GM23338 (cell line): ENCODE results near the gene PYURF.

Source experiments
- EZH2 ChIP-seq: fragments of 200-600 bp; sonication (generic); IDR thresholded peaks from one replicate; pipeline ENCODE4 v1.8.0; 2017; ENCODE audit warnings: antibody characterized with exemption, mild to moderate bottlenecking, low read depth; ENCODE audit not compliant: unreplicated experiment
- EZH2phosphoT487 ChIP-seq: fragments of 200-600 bp; sonication (generic); IDR thresholded peaks from one replicate; pipeline ENCODE4 v1.8.1; 2018; ENCODE audit warnings: antibody characterized with exemption; ENCODE audit not compliant: unreplicated experiment
- JUNB ChIP-seq: IDR thresholded peaks from one replicate; pipeline ENCODE4 v1.6.1; 2016; ENCODE audit warnings: antibody characterized with exemption; ENCODE audit not compliant: unreplicated experiment
- NANOG ChIP-seq: IDR thresholded peaks from 2 replicates; pipeline ENCODE4 v1.6.1; 2016; ENCODE audit warnings: antibody characterized with exemption, borderline replicate concordance
- POLR2AphosphoS5 ChIP-seq: IDR thresholded peaks from 2 replicates; pipeline ENCODE4 v1.6.1; 2016; ENCODE audit warnings: antibody characterized with exemption, low read depth
- STAT1 ChIP-seq: IDR thresholded peaks from one replicate; pipeline ENCODE4 v1.6.1; 2016; ENCODE audit warnings: antibody characterized with exemption; ENCODE audit not compliant: unreplicated experiment
- ZNF114 ChIP-seq: fragments of 250-450 bp; sonication (Bioruptor Pico); IDR thresholded peaks from 2 replicates; pipeline ENCODE4 v1.5.0; 2020; ENCODE audit warnings: mild to moderate bottlenecking, moderate library complexity
- TF ChIP-seq, protein P1 (sequence below), 2 experiments: fragments of 200-600 bp in 1 of 2; sonication (generic) in 1 of 2; conservative IDR thresholded peaks; 2 replicates each; pipeline versions ENCODE4 v1.5.1 to v1.6.1; 2016 to 2017; ENCODE audit warnings: antibody characterized with exemption in 2 of 2, low read depth in 2 of 2, mild to moderate bottlenecking in 2 of 2, moderate library complexity in 1 of 2
- TF ChIP-seq, protein P2 (sequence below): IDR thresholded peaks from one replicate; pipeline ENCODE4 v1.6.1; 2018; ENCODE audit warnings: antibody characterized with exemption; ENCODE audit not compliant: unreplicated experiment
- TF ChIP-seq, protein P3 (sequence below): IDR thresholded peaks from 2 replicates; pipeline ENCODE4 v1.6.1; 2016; ENCODE audit warnings: antibody characterized with exemption

DNA sequence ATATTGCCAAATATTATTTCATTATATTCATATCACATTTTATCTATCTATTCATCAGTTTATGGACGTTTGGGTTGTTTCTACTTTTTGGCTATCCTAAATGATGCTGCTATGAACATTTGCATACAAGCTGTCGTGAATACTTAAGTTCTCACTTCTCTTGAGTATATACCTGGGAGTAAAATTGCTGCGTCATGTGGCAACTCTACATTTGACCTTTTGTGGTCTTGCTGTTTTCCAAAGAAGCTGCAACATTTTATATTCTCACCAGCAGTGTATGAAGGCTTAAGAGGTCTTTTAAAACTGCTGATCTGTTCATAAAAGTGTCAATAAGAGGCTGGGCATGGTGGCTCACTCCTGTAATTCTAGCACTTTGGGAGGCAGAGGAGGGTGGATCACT is 5.8 kb downstream of the PYURF start:
- TF ChIP-seq, protein P1, sequence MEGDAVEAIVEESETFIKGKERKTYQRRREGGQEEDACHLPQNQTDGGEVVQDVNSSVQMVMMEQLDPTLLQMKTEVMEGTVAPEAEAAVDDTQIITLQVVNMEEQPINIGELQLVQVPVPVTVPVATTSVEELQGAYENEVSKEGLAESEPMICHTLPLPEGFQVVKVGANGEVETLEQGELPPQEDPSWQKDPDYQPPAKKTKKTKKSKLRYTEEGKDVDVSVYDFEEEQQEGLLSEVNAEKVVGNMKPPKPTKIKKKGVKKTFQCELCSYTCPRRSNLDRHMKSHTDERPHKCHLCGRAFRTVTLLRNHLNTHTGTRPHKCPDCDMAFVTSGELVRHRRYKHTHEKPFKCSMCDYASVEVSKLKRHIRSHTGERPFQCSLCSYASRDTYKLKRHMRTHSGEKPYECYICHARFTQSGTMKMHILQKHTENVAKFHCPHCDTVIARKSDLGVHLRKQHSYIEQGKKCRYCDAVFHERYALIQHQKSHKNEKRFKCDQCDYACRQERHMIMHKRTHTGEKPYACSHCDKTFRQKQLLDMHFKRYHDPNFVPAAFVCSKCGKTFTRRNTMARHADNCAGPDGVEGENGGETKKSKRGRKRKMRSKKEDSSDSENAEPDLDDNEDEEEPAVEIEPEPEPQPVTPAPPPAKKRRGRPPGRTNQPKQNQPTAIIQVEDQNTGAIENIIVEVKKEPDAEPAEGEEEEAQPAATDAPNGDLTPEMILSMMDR (conservative IDR thresholded peaks at IDR 0.05; ENCODE audit: low read depth in 2 of 2) = no peak
- TF ChIP-seq NANOG (no peak), JUNB (no peak), EZH2phosphoT487 (no peak), POLR2AphosphoS5 (no peak), EZH2 (no peak), ZNF114 (CRISPR knock-in tag) (no peak), STAT1 (no peak)
- TF ChIP-seq, protein P2, sequence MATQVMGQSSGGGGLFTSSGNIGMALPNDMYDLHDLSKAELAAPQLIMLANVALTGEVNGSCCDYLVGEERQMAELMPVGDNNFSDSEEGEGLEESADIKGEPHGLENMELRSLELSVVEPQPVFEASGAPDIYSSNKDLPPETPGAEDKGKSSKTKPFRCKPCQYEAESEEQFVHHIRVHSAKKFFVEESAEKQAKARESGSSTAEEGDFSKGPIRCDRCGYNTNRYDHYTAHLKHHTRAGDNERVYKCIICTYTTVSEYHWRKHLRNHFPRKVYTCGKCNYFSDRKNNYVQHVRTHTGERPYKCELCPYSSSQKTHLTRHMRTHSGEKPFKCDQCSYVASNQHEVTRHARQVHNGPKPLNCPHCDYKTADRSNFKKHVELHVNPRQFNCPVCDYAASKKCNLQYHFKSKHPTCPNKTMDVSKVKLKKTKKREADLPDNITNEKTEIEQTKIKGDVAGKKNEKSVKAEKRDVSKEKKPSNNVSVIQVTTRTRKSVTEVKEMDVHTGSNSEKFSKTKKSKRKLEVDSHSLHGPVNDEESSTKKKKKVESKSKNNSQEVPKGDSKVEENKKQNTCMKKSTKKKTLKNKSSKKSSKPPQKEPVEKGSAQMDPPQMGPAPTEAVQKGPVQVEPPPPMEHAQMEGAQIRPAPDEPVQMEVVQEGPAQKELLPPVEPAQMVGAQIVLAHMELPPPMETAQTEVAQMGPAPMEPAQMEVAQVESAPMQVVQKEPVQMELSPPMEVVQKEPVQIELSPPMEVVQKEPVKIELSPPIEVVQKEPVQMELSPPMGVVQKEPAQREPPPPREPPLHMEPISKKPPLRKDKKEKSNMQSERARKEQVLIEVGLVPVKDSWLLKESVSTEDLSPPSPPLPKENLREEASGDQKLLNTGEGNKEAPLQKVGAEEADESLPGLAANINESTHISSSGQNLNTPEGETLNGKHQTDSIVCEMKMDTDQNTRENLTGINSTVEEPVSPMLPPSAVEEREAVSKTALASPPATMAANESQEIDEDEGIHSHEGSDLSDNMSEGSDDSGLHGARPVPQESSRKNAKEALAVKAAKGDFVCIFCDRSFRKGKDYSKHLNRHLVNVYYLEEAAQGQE = no peak
- TF ChIP-seq, protein P3, sequence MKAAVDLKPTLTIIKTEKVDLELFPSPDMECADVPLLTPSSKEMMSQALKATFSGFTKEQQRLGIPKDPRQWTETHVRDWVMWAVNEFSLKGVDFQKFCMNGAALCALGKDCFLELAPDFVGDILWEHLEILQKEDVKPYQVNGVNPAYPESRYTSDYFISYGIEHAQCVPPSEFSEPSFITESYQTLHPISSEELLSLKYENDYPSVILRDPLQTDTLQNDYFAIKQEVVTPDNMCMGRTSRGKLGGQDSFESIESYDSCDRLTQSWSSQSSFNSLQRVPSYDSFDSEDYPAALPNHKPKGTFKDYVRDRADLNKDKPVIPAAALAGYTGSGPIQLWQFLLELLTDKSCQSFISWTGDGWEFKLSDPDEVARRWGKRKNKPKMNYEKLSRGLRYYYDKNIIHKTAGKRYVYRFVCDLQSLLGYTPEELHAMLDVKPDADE = no peak
